Fibroblast of skin of scalp (primary cell): ENCODE data around the gene SYTL3. TPM values are rescaled to one million over a fixed set of nuclear protein-coding genes. Genes with fewer than 3 reads are reported as not detected.
"Not testable (repeated sequence)": the region's sequence is repeated elsewhere in the genome, so short reads cannot be mapped to it uniquely, and the experiment has no call there.

Experiments
- DNase-seq: peaks from one replicate; pipeline ENCODE4 v3.0.0-alpha.2; 2013
- polyA plus RNA-seq, 2 experiments: library from polyadenylated mRNA; unstranded; fragments of 120-200 nt; gene quantifications; one replicate each; pipeline ENCODE4 v1.2.1, GENCODE V29; 2013; ENCODE audit not compliant: insufficient read length in 2 of 2

Gene SYTL3
- 1.3 TPM for polyA plus RNA-seq (2013, experiment 1 of 2; ENCODE audit: insufficient read length)
- polyA plus RNA-seq (2013, experiment 2 of 2; ENCODE audit: insufficient read length): 1.9 TPM

GRCh38 chr6:158649289-158650143, at the start of gene SYTL3:
TSS of gene SYTL3 (plus strand) at chr6:158650054. CDS start at chr6:158663269, 13,215 bp downstream.
- peak; percentile 89 for DNase-seq

GRCh38 chr6:158603261-158604047, 46.4 kb upstream of the SYTL3 start:
- no peak for DNase-seq

GRCh38 chr6:158604048-158604406, 45.8 kb upstream of the SYTL3 start:
- DNase-seq: no peak

- DNase-seq: peak; percentile 74
Measured at GRCh38 chr6:158605266-158605878, 44.5 kb upstream of the SYTL3 start.

GRCh38 chr6:158606011-158606410, 43.8 kb upstream of the SYTL3 start:
- not testable (repeated sequence) for DNase-seq

GRCh38 chr6:158606935-158607334, 42.9 kb upstream of the SYTL3 start:
- no peak for DNase-seq

- no peak for DNase-seq
Measured at GRCh38 chr6:158607411-158608170, 42.3 kb upstream of the SYTL3 start.

GRCh38 chr6:158608221-158608620, 41.6 kb upstream of the SYTL3 start:
- DNase-seq: no peak

GRCh38 chr6:158609455-158610155, 40.2 kb upstream of the SYTL3 start:
- no peak for DNase-seq

- no peak for DNase-seq
Measured at GRCh38 chr6:158610319-158610968, 39.4 kb upstream of the SYTL3 start.

GRCh38 chr6:158611039-158611438, 38.8 kb upstream of the SYTL3 start:
- DNase-seq: no peak

- DNase-seq: no peak
Measured at GRCh38 chr6:158611541-158612370, 38.1 kb upstream of the SYTL3 start.

GRCh38 chr6:158614606-158615005, 35.2 kb upstream of the SYTL3 start:
- DNase-seq: not testable (repeated sequence)

GRCh38 chr6:158618289-158618688, 31.6 kb upstream of the SYTL3 start:
- DNase-seq: not testable (repeated sequence)

GRCh38 chr6:158619922-158620801, 29.7 kb upstream of the SYTL3 start:
- DNase-seq: no peak

GRCh38 chr6:158620963-158621693, 28.7 kb upstream of the SYTL3 start:
- no peak for DNase-seq

GRCh38 chr6:158621694-158622544, 27.9 kb upstream of the SYTL3 start:
- DNase-seq: no peak
